Osteocyte (in vitro differentiated cells): Measurements from ENCODE around the gene RFT1. TPM values are rescaled to one million over a fixed set of nuclear protein-coding genes. Genes with fewer than 3 reads are reported as not detected.

Source experiments
- DNase-seq: peaks from one replicate; pipeline ENCODE4 v3.0.0; 2021; ENCODE audit warnings: mixed read lengths; ENCODE audit not compliant: unreplicated experiment; ENCODE audit errors: extremely low spot score
- H3K27ac Mint-ChIP-seq: one replicate; pipeline ENCODE4 v1.8.0; 2021; ENCODE audit warnings: mild to moderate bottlenecking, mixed read lengths; ENCODE audit not compliant: unreplicated experiment
- H3K27me3 Mint-ChIP-seq: one replicate; pipeline ENCODE4 v1.8.0; 2021; ENCODE audit warnings: mixed read lengths; ENCODE audit not compliant: unreplicated experiment
- H3K36me3 Mint-ChIP-seq: one replicate; pipeline ENCODE4 v1.8.0; 2021; ENCODE audit warnings: mixed read lengths; ENCODE audit not compliant: unreplicated experiment
- H3K4me1 Mint-ChIP-seq: one replicate; pipeline ENCODE4 v1.8.0; 2021; ENCODE audit warnings: mixed read lengths; ENCODE audit not compliant: unreplicated experiment
- H3K4me3 Mint-ChIP-seq: one replicate; pipeline ENCODE4 v1.8.0; 2021; ENCODE audit warnings: mild to moderate bottlenecking, moderate library complexity, mixed read lengths; ENCODE audit not compliant: unreplicated experiment
- H3K9me3 Mint-ChIP-seq: one replicate; pipeline ENCODE4 v1.8.0; 2021; ENCODE audit warnings: mixed read lengths; ENCODE audit not compliant: unreplicated experiment
- CTCF ChIP-seq: fragments of 200-600 bp; sonication (generic); IDR thresholded peaks from 2 replicates; pipeline ENCODE4 v1.5.0; 2021; ENCODE audit warnings: antibody characterized with exemption, mild to moderate bottlenecking, moderate library complexity
- total RNA-seq: library from RNA; stranded (reverse); gene quantifications from 2 replicates; pipeline ENCODE4 v1.2.1, GENCODE V29; 2021

The RFT1 gene
- total RNA-seq, 1 donor from 2014 or later: 21.4 TPM

- no peaks in the 10 kb centered on the region for H3K27me3 Mint-ChIP-seq
- H3K4me3 Mint-ChIP-seq: no peak overlapping the region
- no peak overlapping the region for H3K27ac Mint-ChIP-seq
- H3K36me3 Mint-ChIP-seq: no peaks in the 10 kb centered on the region
- no peak for TF ChIP-seq CTCF
- DNase-seq: no peak
- no peaks in the 10 kb centered on the region for H3K9me3 Mint-ChIP-seq
- H3K4me1 Mint-ChIP-seq: peaks cover 3% of the 10 kb centered on the region
Measured at GRCh38 chr3:53144862-53145712, 14.9 kb upstream of the RFT1 start.

GRCh38 chr3:53144446-53144845, 14.2 kb upstream of the RFT1 start:
- no peak for DNase-seq
- Mint-ChIP-seq H3K27ac (no peak overlapping the region), H3K4me1 (peaks cover 8% of the 10 kb centered on the region), H3K9me3 (no peaks in the 10 kb centered on the region), H3K36me3 (no peaks in the 10 kb centered on the region), H3K4me3 (no peak overlapping the region), H3K27me3 (no peaks in the 10 kb centered on the region)
- no peak for TF ChIP-seq CTCF

- H3K27ac Mint-ChIP-seq: no peak overlapping the region
- H3K27me3 Mint-ChIP-seq: no peaks in the 10 kb centered on the region
- peaks cover 8% of the 10 kb centered on the region for H3K4me1 Mint-ChIP-seq
- no peak for DNase-seq
- no peak for TF ChIP-seq CTCF
- H3K4me3 Mint-ChIP-seq: no peak overlapping the region
- H3K36me3 Mint-ChIP-seq: no peaks in the 10 kb centered on the region
- no peaks in the 10 kb centered on the region for H3K9me3 Mint-ChIP-seq
Measured at GRCh38 chr3:53142986-53143385, 12.8 kb upstream of the RFT1 start.

- no peak for TF ChIP-seq CTCF
- Mint-ChIP-seq H3K27me3 (no peaks in the 10 kb centered on the region), H3K27ac (no peak overlapping the region), H3K4me1 (peaks cover 8% of the 10 kb centered on the region), H3K9me3 (no peaks in the 10 kb centered on the region), H3K4me3 (no peak overlapping the region), H3K36me3 (no peaks in the 10 kb centered on the region)
- DNase-seq: no peak
Measured at GRCh38 chr3:53140847-53141845, 10.9 kb upstream of the RFT1 start.
